Thyroid gland (tissue), 4 donors: ENCODE measurements around the gene MTHFR. TPM values are rescaled to one million over a fixed set of nuclear protein-coding genes. Genes with fewer than 3 reads are reported as not detected.

Source experiments
- DNase-seq, 2 donors: peaks; one replicate each; pipeline ENCODE4 v3.0.0-alpha.2; 2019
- H3K27ac ChIP-seq, 3 donors: fragments of 200-600 bp; sonication (generic); 1 replicate in 2 of 3; 2 replicates in 1 of 3; pipeline ENCODE4 v1.5.1; 2016 to 2019; ENCODE audit warnings: mild to moderate bottlenecking in 1 of 3, moderate library complexity in 1 of 3
- H3K27me3 ChIP-seq: fragments of 200-600 bp; sonication (generic); one replicate; pipeline ENCODE4 v1.5.1; 2019
- H3K36me3 ChIP-seq, 2 donors: fragments of 200-600 bp; sonication (generic); one replicate each; pipeline ENCODE4 v1.5.1; 2016 to 2019
- H3K4me1 ChIP-seq, 2 donors: fragments of 200-600 bp; sonication (generic); one replicate each; pipeline ENCODE4 v1.5.1; 2017 to 2019
- H3K4me3 ChIP-seq, 3 donors: fragments of 200-600 bp; sonication (generic); replicated peaks in 1 of 3; 1 replicate in 2 of 3; 2 replicates in 1 of 3; pipeline ENCODE4 v1.5.1; 2016; ENCODE audit warnings: mild to moderate bottlenecking in 1 of 3
- H3K9me3 ChIP-seq: fragments of 200-600 bp; sonication (generic); one replicate; pipeline ENCODE4 v1.5.1; 2017
- POLR2A ChIP-seq, 2 donors: fragments of 450-650 bp; IDR thresholded peaks; one replicate each; pipeline ENCODE4 v1.6.1; 2017; ENCODE audit warnings: antibody characterized with exemption in 2 of 2, mild to moderate bottlenecking in 2 of 2, moderate library complexity in 1 of 2
- WGBS, 2 donors: methylation state at CpG; one replicate each; pipeline ENCODE4 v1.1.5; 2017; 5-methylcytosine and 5-hydroxymethylcytosine counted together
- intact Hi-C: fragments of 100-400 bp; cut with DNase I; formaldehyde crosslinking; loops from one replicate; pipeline ENCODE4 v1.15.1; 2023
- total RNA-seq, 4 donors: library from RNA; depleted of rRNA; stranded (reverse); fragments of >200 nt; gene quantifications; one replicate each; pipeline ENCODE4 v1.2.3, GENCODE V29; 2016
- TF ChIP-seq, protein P1 (sequence below), 6 experiments: fragments of 200-600 bp in 3 of 6; fragments of 450-650 bp in 3 of 6; sonication (generic) in 3 of 6; IDR thresholded peaks; one replicate each; pipeline ENCODE4 v1.5.1; 2016 to 2019; ENCODE audit warnings: antibody characterized with exemption in 6 of 6, mild to moderate bottlenecking in 2 of 6, inconsistent platforms in 1 of 6, moderate library complexity in 1 of 6

Gene MTHFR
- total RNA-seq, 4 donors from 2014 or later = 52.8 to 96.9 (median 65.6) TPM

DNA sequence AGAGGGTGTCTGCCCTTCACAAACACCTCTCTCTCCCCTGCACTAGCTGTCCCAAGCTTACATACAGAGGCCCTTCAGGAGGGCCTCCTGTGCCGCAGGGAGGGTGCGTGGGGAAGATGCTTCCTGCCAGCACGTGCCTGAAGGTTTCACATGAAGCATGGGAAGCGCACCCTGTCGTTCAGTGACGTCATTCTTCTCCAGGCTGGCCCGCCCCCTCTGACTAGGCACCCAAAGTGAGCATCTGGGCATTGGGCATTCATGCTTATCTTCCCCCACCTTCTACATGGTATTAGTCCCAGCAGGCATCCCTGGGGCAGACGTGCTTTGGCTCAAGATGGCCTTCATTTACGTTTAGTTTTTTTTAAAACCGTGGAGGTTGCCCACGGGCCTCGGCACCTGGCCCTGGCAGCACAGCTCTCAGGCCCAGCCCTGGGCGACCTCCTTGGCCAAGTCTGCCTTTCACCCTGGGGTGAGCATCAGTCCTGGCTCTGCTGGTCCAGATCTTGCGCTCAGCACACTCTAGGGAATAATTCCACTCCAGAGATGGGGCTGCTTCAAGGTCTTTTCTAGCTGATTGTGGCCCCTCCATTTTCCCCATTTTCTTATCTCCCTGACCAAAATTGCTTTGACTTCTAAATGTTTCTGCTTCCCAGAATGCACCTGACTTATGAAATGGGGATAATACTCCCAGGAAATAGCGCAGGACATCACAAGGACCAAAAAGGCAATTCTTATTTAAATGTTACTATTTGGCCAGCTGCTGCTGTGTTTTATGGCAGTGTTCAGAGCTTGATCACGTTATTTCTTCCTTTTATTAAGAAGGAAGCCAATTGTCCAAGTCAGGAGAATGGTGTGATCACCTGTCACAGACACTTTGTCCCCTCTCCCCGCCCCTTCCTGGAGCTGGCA is 35.7 kb upstream of the MTHFR start:
- DNase-seq = no peak
- no peaks in the 10 kb centered on the region for H3K4me1 ChIP-seq
- intact Hi-C loops = no loop called here
- no peak overlapping the region for H3K4me3 ChIP-seq
- peaks cover 64% of the 10 kb centered on the region in 2 donors for H3K36me3 ChIP-seq
- WGBS, 2 donors = 81 to 85% methylated on average over 17 of the region's 17 CpGs
- H3K27ac ChIP-seq = peak overlapping the region in 1 of 3 donors; percentile 27
- H3K27me3 ChIP-seq = no peaks in the 10 kb centered on the region
- no peaks in the 10 kb centered on the region for H3K9me3 ChIP-seq
- TF ChIP-seq POLR2A (IDR thresholded peaks at IDR 0.05) = no peak
- TF ChIP-seq, protein P1, sequence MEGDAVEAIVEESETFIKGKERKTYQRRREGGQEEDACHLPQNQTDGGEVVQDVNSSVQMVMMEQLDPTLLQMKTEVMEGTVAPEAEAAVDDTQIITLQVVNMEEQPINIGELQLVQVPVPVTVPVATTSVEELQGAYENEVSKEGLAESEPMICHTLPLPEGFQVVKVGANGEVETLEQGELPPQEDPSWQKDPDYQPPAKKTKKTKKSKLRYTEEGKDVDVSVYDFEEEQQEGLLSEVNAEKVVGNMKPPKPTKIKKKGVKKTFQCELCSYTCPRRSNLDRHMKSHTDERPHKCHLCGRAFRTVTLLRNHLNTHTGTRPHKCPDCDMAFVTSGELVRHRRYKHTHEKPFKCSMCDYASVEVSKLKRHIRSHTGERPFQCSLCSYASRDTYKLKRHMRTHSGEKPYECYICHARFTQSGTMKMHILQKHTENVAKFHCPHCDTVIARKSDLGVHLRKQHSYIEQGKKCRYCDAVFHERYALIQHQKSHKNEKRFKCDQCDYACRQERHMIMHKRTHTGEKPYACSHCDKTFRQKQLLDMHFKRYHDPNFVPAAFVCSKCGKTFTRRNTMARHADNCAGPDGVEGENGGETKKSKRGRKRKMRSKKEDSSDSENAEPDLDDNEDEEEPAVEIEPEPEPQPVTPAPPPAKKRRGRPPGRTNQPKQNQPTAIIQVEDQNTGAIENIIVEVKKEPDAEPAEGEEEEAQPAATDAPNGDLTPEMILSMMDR (IDR thresholded peaks at IDR 0.05) = no peak

DNA sequence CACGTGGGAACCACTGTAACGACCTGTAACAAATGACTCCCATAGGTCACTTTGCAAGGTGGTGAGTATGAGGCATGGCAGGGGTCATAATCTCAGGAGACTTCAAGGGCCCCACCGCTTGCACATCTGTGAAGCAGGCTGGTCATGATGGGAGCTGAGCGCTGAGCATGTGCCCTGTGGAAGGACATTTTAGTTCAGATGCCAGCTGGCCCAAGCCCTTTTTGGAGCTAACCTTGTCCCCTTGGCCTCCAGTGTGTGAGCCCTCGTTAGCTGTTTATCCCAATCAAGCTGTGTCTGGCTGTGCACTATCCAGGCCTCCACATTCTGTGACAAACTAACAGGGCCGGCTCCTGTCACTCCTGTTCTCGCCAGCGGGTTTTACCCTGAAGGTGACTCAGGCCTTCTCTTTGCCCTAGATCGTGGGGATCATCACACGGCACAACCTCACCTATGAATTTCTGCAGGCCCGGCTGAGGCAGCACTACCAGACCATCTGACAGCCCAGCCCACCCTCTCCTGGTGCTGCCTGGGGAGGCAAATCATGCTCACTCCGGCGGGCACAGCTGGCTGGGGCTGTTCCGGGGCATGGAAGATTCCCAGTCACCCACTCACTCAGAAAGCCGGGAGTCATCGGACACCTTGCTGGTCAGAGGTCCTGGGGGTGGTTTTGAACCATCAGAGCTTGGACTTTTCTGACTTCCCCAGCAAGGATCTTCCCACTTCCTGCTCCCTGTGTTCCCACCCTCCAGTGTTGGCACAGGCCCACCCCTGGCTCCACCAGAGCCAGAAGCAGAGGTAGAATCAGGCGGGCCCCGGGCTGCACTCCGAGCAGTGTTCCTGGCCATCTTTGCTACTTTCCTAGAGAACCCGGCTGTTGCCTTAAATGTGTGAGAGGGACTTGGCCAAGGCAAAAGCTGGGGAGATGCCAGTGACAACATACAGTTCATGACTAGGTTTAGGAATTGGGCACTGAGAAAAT is 34.3 kb upstream of the MTHFR start:
- no peak overlapping the region for H3K27ac ChIP-seq
- peaks cover 78 to 79% of the 10 kb centered on the region in 2 donors for H3K36me3 ChIP-seq
- intact Hi-C loops = loop anchor here (5.0 kb wide), 1 partner anchor 52 kb away; no protein-coding TSS in a partner anchor
- no peaks in the 10 kb centered on the region for H3K9me3 ChIP-seq
- WGBS, 2 donors = 89 to 91% methylated on average over 19 to 20 of the region's 20 CpGs
- DNase-seq = no peak
- TF ChIP-seq, protein P1 (IDR thresholded peaks at IDR 0.05) = no peak
- no peak for TF ChIP-seq POLR2A (IDR thresholded peaks at IDR 0.05)
- no peak overlapping the region for H3K4me3 ChIP-seq
- no peaks in the 10 kb centered on the region for H3K4me1 ChIP-seq
- H3K27me3 ChIP-seq = no peaks in the 10 kb centered on the region

DNA sequence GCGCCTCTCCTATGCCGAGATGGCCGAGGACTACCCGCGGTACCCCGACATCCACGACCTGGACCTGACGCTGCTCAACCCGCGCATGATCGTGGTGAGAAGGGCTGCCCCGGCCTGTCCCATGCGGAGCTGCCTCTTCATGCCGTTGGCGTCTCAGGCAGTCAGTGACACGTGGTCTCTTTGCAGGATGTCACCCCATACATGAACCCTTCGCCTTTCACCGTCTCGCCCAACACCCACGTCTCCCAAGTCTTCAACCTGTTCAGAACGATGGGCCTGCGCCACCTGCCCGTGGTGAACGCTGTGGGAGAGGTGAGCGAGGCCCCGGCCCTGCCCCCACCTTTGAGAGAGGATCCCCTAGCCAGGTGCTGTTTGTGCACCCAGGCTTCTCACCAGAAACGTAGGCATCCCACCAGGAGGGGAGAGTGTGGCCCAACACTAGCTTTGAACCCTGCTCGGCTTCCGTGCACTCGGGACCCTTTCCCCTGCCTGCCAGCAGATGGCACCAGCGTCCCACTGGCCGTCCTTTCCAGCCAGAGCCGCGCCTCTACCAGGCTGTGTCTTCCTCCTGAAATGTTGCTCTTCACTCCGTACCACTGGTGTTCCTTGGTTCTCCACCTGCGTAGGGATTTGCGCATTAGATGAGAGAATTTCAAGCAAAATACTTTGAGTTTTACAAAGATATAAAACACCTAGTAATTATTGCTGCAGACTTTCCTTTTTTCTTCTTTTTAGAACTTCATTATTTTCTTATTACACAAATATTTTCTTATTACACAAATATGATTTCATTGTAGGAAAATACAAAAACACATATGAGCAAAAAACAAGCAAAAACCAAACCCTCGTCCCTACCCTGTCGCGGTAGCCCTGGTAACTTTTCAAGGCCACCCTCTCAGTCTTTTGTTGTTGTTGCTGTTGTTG is 32.8 kb upstream of the MTHFR start:
- Histone ChIP-seq H3K27me3 (no peaks in the 10 kb centered on the region), H3K4me3 (no peak overlapping the region), H3K36me3 (peaks cover 83 to 87% of the 10 kb centered on the region in 2 donors), H3K4me1 (no peaks in the 10 kb centered on the region), H3K9me3 (no peaks in the 10 kb centered on the region), H3K27ac (no peak overlapping the region)
- TF ChIP-seq, protein P1 (IDR thresholded peaks at IDR 0.05) = peak; percentile 89 to 98 (median 96)
- TF ChIP-seq POLR2A (IDR thresholded peaks at IDR 0.05) = no peak
- intact Hi-C loops = loop anchor here (5.0 kb wide), 1 partner anchor 54 kb away; no protein-coding TSS in a partner anchor
- peak; percentile 58 to 71 for DNase-seq
- 66 to 67% methylated on average over 36 to 38 of the region's 40 CpGs for WGBS, 2 donors

DNA sequence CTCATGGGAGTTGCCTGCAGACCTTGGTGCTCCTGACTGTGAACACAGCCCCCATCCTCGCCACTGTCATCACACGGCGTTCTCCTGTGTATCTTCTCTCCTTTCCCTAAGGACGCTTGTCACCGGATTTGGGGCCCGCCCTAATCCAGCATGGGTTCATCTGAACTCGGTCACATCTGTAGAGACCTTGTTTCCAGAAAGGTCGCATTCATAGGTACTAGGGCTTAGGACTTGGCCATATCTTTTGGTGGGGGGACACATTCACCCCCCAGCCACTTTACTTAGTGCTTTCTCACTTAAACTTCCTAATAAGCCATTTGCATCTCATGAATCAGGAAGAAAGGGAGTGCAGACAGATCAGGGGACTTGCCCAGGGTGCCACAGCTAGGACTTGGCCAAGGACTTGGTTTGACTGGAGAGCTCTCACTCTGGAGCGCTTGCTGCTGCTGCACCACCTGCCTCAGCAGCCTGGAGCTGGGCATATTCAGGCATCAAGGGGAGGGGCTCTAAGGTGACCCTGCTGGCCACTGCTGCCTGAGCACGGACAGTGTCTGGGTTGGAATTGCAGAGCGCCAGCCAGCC is 32.1 kb upstream of the MTHFR start:
- Histone ChIP-seq H3K27ac (no peak overlapping the region), H3K36me3 (peaks cover 85 to 90% of the 10 kb centered on the region in 2 donors), H3K9me3 (no peaks in the 10 kb centered on the region), H3K4me3 (no peak overlapping the region), H3K4me1 (no peaks in the 10 kb centered on the region), H3K27me3 (no peaks in the 10 kb centered on the region)
- WGBS, 2 donors = 88 to 90% methylated on average over 9 to 10 of the region's 11 CpGs
- intact Hi-C loops = loop anchor here (5.0 kb wide), 1 partner anchor 54 kb away; no protein-coding TSS in a partner anchor
- TF ChIP-seq POLR2A (IDR thresholded peaks at IDR 0.05) = no peak
- TF ChIP-seq, protein P1 (IDR thresholded peaks at IDR 0.05) = no peak
- no peak for DNase-seq
